Liver (tissue), 3 donors: ENCODE measurements around the gene WWC2.

Experiments used
- FOXA1 ChIP-seq: IDR thresholded peaks from 2 replicates; pipeline ENCODE4 v1.6.1; 2016; ENCODE audit warnings: antibody characterized with exemption
- HNF4G ChIP-seq: IDR thresholded peaks from 2 replicates; pipeline ENCODE4 v1.6.1; 2016; ENCODE audit warnings: antibody characterized with exemption
- TAF1 ChIP-seq: conservative IDR thresholded peaks from 2 replicates; pipeline ENCODE4 v1.6.1; 2016; ENCODE audit warnings: antibody characterized with exemption, mild to moderate bottlenecking
- TF ChIP-seq, protein P1 (sequence below): fragments of 150-350 bp; IDR thresholded peaks from 2 replicates; pipeline ENCODE4 v1.5.1; 2017; ENCODE audit warnings: improper control_type of control experiment, low read depth, low read length; ENCODE audit not compliant: missing input control
- donor health status: healthy.
- donor health status: healthy.

DNA sequence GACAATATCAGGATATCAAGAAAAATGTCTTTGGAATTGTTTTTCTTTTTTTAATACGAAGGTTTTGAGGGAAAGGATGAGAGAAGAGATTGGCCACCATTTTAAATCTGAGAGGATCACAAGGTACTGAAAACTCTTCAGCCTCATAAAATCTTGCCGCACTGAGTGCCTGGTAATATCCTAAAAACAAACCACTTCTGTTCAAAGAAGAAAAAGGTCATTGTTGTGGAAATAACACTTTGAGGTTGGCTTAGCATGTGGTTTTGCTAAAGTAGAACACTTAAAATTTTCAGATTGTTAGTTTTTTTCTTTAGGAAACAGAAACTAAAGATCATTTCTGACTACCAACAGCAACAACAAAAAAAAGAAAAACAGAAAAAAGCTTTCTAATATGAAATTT, 222.0 kb downstream of the WWC2 start:
- TF ChIP-seq, protein P1, sequence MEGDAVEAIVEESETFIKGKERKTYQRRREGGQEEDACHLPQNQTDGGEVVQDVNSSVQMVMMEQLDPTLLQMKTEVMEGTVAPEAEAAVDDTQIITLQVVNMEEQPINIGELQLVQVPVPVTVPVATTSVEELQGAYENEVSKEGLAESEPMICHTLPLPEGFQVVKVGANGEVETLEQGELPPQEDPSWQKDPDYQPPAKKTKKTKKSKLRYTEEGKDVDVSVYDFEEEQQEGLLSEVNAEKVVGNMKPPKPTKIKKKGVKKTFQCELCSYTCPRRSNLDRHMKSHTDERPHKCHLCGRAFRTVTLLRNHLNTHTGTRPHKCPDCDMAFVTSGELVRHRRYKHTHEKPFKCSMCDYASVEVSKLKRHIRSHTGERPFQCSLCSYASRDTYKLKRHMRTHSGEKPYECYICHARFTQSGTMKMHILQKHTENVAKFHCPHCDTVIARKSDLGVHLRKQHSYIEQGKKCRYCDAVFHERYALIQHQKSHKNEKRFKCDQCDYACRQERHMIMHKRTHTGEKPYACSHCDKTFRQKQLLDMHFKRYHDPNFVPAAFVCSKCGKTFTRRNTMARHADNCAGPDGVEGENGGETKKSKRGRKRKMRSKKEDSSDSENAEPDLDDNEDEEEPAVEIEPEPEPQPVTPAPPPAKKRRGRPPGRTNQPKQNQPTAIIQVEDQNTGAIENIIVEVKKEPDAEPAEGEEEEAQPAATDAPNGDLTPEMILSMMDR, result no peak
- TF ChIP-seq FOXA1 (no peak), HNF4G (no peak), TAF1 (no peak)
